A673 (cell line): Measurements from ENCODE around the gene MESP1.

Experiments used
- CTCF ChIP-seq: fragments of 300-800, 200-600 bp; sonication (generic); conservative IDR thresholded peaks from 2 replicates; pipeline ENCODE4 v1.5.1; 2017; ENCODE audit warnings: low read depth, mild to moderate bottlenecking, antibody characterized with exemption, low read length, moderate library complexity, mixed read lengths
- EZH2 ChIP-seq: fragments of 200-600 bp; sonication (generic); IDR thresholded peaks from 2 replicates; pipeline ENCODE4 v1.6.1; 2017; ENCODE audit warnings: borderline replicate concordance, low read depth, mild to moderate bottlenecking, mixed read lengths, antibody characterized with exemption, low read length; ENCODE audit not compliant: poor library complexity, severe bottlenecking

GRCh38 chr15:89756897-89757296 lies 5.8 kb upstream of the MESP1 start:
- no peak for TF ChIP-seq CTCF
- no peak for TF ChIP-seq EZH2
